Measurements from ENCODE around the gene TRDN.

DNA sequence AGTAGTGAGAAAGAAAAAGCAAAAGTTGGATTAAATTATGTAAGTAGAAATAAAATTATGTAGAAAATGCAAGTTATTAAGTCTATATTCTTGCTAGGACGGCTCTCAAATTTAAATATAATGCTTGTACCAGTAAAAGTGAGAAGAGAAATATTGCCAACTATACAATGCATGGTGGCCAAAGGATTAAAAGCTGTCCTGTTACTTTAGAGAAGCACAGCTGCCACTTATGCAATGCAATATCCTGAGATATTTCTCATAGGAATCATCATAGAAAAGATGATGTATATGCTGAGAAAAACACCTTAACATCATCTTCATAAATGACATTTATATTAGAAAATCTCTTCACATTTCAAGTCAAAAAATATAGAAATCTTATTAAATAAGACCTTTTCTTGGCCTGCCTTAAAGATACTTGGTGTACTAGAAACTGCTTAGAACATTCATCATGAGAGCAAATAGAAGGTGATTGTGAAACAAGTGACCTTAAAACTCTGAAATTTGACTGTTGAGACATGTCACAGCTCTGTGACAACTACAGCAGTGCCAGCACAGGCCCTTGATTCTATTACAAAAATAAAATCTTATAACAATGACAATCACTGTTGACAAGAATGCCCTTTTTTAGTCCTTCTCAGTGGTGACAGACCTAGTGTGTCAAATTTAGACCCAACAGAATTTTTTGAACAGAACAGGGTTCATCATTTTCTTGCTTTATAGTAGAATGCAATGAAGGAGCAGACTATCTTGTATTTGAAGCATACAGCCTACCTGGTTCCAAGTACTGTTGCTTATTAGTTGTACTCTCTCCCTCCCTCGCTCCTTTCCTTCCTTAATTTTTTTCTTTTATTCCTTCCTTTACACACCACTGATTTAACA, 467.6 kb downstream of the TRDN start:
- TF ChIP-seq, protein P1, sequence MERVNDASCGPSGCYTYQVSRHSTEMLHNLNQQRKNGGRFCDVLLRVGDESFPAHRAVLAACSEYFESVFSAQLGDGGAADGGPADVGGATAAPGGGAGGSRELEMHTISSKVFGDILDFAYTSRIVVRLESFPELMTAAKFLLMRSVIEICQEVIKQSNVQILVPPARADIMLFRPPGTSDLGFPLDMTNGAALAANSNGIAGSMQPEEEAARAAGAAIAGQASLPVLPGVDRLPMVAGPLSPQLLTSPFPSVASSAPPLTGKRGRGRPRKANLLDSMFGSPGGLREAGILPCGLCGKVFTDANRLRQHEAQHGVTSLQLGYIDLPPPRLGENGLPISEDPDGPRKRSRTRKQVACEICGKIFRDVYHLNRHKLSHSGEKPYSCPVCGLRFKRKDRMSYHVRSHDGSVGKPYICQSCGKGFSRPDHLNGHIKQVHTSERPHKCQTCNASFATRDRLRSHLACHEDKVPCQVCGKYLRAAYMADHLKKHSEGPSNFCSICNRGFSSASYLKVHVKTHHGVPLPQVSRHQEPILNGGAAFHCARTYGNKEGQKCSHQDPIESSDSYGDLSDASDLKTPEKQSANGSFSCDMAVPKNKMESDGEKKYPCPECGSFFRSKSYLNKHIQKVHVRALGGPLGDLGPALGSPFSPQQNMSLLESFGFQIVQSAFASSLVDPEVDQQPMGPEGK (CRISPR knock-in tag; IDR thresholded peaks at IDR 0.05; ENCODE audit: borderline replicate concordance): no peak
- TF ChIP-seq, protein P2, sequence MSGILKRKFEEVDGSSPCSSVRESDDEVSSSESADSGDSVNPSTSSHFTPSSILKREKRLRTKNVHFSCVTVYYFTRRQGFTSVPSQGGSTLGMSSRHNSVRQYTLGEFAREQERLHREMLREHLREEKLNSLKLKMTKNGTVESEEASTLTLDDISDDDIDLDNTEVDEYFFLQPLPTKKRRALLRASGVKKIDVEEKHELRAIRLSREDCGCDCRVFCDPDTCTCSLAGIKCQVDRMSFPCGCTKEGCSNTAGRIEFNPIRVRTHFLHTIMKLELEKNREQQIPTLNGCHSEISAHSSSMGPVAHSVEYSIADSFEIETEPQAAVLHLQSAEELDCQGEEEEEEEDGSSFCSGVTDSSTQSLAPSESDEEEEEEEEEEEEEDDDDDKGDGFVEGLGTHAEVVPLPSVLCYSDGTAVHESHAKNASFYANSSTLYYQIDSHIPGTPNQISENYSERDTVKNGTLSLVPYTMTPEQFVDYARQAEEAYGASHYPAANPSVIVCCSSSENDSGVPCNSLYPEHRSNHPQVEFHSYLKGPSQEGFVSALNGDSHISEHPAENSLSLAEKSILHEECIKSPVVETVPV (CRISPR knock-in tag; IDR thresholded peaks at IDR 0.05): no peak
- TF ChIP-seq OSR1 (CRISPR knock-in tag; IDR thresholded peaks at IDR 0.05): no peak
- TF ChIP-seq SNAI2 (CRISPR knock-in tag; IDR thresholded peaks at IDR 0.05): no peak
- TF ChIP-seq RARB (CRISPR knock-in tag; IDR thresholded peaks at IDR 0.05): no peak
- TF ChIP-seq ZFP30 (CRISPR knock-in tag; IDR thresholded peaks at IDR 0.05): no peak

All from SK-N-SH treated with all-trans-retinoic acid at 6 μM for 48 hours (cell line).